ENCODE data around the gene PDHA2. TPM values are rescaled to one million over a fixed set of nuclear protein-coding genes. Genes with fewer than 3 reads are reported as not detected.
"Not testable (repeated sequence)": the region's sequence is repeated elsewhere in the genome, so short reads cannot be mapped to it uniquely, and the experiment has no call there.

Gene PDHA2
- total RNA-seq, 1 donor from 2014 or later = not detected

GRCh38 chr4:95847908-95848460 is 8.1 kb downstream of the PDHA2 start:
- intact Hi-C loops (cut with micrococcal nuclease) = no loop called here
- H3K27ac ChIP-seq (replicated peaks) = peak overlapping the region; percentile 41
- H3K4me3 ChIP-seq = no peak overlapping the region
- no peaks in the 10 kb centered on the region for H3K4me1 ChIP-seq
- H3K27me3 ChIP-seq (ENCODE audit: low read depth) = no peaks in the 10 kb centered on the region
- DNase-seq = no peak
- no peak for TF ChIP-seq CTCF (IDR thresholded peaks at IDR 0.05; ENCODE audit: borderline replicate concordance)
- no peaks in the 10 kb centered on the region for H3K36me3 ChIP-seq
- H3K9me3 ChIP-seq (replicated peaks) = no peaks in the 10 kb centered on the region

GRCh38 chr4:95850161-95850560 is 10.3 kb downstream of the PDHA2 start:
- intact Hi-C loops (cut with micrococcal nuclease) = no loop called here
- H3K36me3 ChIP-seq = no peaks in the 10 kb centered on the region
- H3K4me3 ChIP-seq = no peak overlapping the region
- TF ChIP-seq CTCF (IDR thresholded peaks at IDR 0.05; ENCODE audit: borderline replicate concordance) = no peak
- H3K27me3 ChIP-seq (ENCODE audit: low read depth) = no peaks in the 10 kb centered on the region
- no peaks in the 10 kb centered on the region for H3K4me1 ChIP-seq
- H3K27ac ChIP-seq (replicated peaks) = no peak overlapping the region
- DNase-seq = no peak
- no peaks in the 10 kb centered on the region for H3K9me3 ChIP-seq (replicated peaks)

- Histone ChIP-seq H3K9me3 (replicated peaks) (no peaks in the 10 kb centered on the region), H3K36me3 (no peaks in the 10 kb centered on the region), H3K27ac (replicated peaks) (no peak overlapping the region), H3K27me3 (ENCODE audit: low read depth) (no peaks in the 10 kb centered on the region), H3K4me1 (no peaks in the 10 kb centered on the region), H3K4me3 (no peak overlapping the region)
- TF ChIP-seq CTCF (IDR thresholded peaks at IDR 0.05; ENCODE audit: borderline replicate concordance) = no peak
- intact Hi-C loops (cut with micrococcal nuclease) = no loop called here
- DNase-seq = no peak
These were observed 17.9 kb downstream of the PDHA2 start for GRCh38 chr4:95857761-95858160.

GRCh38 chr4:95867919-95868318 is 28.0 kb downstream of the PDHA2 start:
- H3K4me1 ChIP-seq = no peaks in the 10 kb centered on the region
- no peak overlapping the region for H3K27ac ChIP-seq (replicated peaks)
- no peaks in the 10 kb centered on the region for H3K36me3 ChIP-seq
- no peak overlapping the region for H3K4me3 ChIP-seq
- no peak for DNase-seq
- intact Hi-C loops (cut with micrococcal nuclease) = no loop called here
- H3K27me3 ChIP-seq (ENCODE audit: low read depth) = no peaks in the 10 kb centered on the region
- TF ChIP-seq CTCF (IDR thresholded peaks at IDR 0.05; ENCODE audit: borderline replicate concordance) = no peak
- H3K9me3 ChIP-seq (replicated peaks) = peaks cover 37% of the 10 kb centered on the region

- intact Hi-C loops (cut with micrococcal nuclease); DNase-seq: not testable (repeated sequence)
- peaks cover 37% of the 10 kb centered on the region for H3K9me3 ChIP-seq (replicated peaks)
These were observed 29.5 kb downstream of the PDHA2 start for GRCh38 chr4:95869414-95869813.

GRCh38 chr4:95869961-95870500 is 30.1 kb downstream of the PDHA2 start:
- Histone ChIP-seq H3K36me3 (no peaks in the 10 kb centered on the region), H3K9me3 (replicated peaks) (peaks cover 37% of the 10 kb centered on the region), H3K4me3 (no peak overlapping the region), H3K27me3 (ENCODE audit: low read depth) (no peaks in the 10 kb centered on the region), H3K4me1 (no peaks in the 10 kb centered on the region), H3K27ac (replicated peaks) (no peak overlapping the region)
- no peak for DNase-seq
- no peak for TF ChIP-seq CTCF (IDR thresholded peaks at IDR 0.05; ENCODE audit: borderline replicate concordance)
- intact Hi-C loops (cut with micrococcal nuclease) = no loop called here

More at GRCh38 chr4:95869414-95869813, 29.5 kb downstream of the PDHA2 start:
- not testable (repeated sequence) for H3K27me3 ChIP-seq (ENCODE audit: low read depth); H3K4me3 ChIP-seq; H3K4me1 ChIP-seq; H3K27ac ChIP-seq (replicated peaks); H3K36me3 ChIP-seq

All from left ventricle myocardium inferior (tissue), 1 donor.